ENCODE data around the gene CDKAL1.

Gene CDKAL1

GRCh38 chr6:21102201-21102600, 567.9 kb downstream of the CDKAL1 start:
- no peak for DNase-seq (ENCODE audit: low read depth in 2 of 2)

- DNase-seq (ENCODE audit: low read depth in 2 of 2) = no peak
Observed at GRCh38 chr6:21102624-21103023, 568.4 kb downstream of the CDKAL1 start.

GRCh38 chr6:21103626-21104224, 569.5 kb downstream of the CDKAL1 start:
- no peak for DNase-seq (ENCODE audit: low read depth in 2 of 2)

DNA sequence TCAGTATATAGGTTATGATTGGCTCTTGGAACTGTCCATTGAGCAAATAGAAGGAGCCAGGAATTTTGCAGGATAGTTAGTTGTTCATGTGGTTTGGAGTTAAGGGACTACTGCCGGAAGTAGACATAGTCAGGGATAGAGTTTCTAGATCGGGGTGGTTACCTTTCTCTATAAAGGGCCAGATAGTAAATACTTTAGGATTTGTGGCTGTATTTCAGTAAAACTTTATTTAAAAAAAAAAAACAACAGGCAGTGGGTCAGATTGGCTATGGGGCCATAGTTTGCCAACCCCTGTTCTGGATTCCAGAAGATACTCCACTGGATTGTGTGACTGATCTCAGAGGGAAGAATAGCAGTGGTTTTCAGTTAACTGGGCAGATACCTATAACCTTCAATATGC, 570.0 kb downstream of the CDKAL1 start:
- DNase-seq (ENCODE audit: low read depth in 2 of 2) = no peak

- DNase-seq (ENCODE audit: low read depth in 2 of 2) = no peak
Observed at GRCh38 chr6:21107796-21108195, 573.5 kb downstream of the CDKAL1 start.

GRCh38 chr6:21109391-21110178, 575.3 kb downstream of the CDKAL1 start:
- DNase-seq (ENCODE audit: low read depth in 2 of 2) = no peak

- DNase-seq (ENCODE audit: low read depth in 2 of 2) = no peak
Observed at GRCh38 chr6:21110684-21111083, 576.4 kb downstream of the CDKAL1 start.

DNA sequence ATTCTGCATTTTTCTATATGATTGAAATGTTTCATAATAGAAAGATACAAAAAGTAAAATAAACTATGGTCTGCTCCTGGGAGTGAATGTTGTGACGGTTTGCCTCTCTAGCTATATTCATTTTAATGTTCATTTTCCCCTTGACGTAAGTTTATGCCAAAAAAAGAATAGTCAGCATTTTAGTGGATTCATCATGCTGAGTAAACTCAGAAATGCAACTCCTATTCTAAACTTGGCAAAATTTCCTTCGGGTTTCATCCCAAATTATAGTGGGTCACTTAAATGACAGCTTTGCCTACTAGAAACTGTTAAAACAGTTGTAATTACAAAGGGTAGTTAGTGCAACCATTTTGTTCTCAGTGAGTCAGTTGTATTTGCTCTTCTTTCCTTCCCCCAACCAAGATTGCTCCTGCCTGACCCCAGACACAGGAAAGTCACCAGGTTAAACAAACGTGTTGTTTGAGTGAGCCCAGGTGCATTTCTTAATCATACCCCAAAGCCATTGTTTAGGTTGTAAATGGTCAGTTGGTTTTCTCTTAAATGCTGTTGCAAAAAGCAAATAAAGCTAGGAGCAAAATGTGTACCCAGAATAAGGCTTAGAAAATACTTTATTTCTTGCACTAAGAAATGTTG, 577.0 kb downstream of the CDKAL1 start:
- DNase-seq (ENCODE audit: low read depth in 2 of 2) = no peak

DNA sequence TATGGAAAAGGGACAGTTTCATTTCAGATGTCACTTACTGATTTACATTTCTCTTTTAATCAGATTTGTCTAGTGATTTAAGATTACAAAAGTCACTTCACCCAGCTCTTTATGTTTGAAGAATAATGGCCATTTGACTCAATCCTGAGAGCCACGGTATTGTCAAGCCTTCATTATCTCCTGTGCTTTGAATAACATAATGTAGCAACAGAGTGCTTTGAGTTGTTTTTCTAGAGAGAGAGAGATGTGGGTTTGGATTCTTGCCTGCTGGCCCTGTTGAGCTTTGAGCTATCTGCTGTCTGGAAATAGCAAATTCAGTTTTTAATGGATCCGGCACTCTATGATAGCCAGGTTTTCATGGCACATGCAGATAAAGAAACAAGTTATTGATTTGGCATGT, 580.9 kb downstream of the CDKAL1 start:
- no peak for DNase-seq (ENCODE audit: low read depth in 2 of 2)

- no peak for DNase-seq (ENCODE audit: low read depth in 2 of 2)
Observed at GRCh38 chr6:21116736-21117135, 582.5 kb downstream of the CDKAL1 start.

DNA sequence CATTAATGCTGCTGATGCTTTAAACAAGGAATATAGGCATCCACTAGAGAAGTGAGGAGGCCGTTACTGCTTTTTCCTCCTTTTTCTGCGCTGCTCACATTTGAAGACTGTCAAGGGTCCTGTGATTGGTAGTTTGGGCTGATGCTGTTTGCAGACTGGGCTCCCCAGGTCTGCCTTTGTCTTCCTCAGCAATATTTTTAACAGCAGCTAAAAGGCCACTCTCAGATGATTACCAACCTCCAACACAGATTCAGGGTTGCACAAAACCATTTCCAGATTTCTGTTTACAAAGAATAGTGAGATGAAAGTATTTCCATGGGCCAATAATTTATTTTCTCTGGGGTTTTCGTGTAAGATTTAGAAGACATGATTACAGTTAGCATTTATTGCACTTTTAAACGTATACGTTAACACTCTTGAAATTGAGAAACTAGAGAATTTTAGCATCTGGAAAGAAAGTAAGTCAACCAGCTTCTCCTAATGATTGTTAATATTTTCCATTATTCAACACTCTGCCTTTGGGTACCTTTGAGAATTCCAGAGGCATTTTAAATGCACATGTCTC, 584.0 kb downstream of the CDKAL1 start:
- no peak for DNase-seq (ENCODE audit: low read depth in 2 of 2)

DNA sequence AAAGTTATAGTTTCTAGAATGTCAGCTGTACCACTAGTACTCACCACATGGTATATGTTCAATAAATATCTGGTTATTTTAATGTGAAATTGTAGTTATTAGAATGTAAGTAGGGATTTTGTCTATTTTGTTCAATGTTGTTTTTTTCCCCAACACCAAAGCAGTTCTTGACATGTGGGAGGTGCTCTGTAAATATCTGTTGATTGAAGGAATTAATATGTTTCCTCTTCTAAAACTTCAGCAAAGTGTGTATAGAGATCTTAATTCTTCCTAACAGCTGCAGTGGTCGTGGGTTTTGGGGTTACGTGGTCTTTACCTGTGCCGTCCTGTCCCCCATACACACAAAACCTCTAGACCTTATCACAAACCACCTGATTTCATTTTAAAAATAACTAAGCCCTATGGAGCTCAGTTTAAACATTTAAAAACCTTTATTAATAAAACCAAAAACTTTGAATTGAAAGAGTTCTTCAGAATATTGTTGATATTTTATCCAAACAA, 587.4 kb downstream of the CDKAL1 start:
- no peak for DNase-seq (ENCODE audit: low read depth in 2 of 2)

DNA sequence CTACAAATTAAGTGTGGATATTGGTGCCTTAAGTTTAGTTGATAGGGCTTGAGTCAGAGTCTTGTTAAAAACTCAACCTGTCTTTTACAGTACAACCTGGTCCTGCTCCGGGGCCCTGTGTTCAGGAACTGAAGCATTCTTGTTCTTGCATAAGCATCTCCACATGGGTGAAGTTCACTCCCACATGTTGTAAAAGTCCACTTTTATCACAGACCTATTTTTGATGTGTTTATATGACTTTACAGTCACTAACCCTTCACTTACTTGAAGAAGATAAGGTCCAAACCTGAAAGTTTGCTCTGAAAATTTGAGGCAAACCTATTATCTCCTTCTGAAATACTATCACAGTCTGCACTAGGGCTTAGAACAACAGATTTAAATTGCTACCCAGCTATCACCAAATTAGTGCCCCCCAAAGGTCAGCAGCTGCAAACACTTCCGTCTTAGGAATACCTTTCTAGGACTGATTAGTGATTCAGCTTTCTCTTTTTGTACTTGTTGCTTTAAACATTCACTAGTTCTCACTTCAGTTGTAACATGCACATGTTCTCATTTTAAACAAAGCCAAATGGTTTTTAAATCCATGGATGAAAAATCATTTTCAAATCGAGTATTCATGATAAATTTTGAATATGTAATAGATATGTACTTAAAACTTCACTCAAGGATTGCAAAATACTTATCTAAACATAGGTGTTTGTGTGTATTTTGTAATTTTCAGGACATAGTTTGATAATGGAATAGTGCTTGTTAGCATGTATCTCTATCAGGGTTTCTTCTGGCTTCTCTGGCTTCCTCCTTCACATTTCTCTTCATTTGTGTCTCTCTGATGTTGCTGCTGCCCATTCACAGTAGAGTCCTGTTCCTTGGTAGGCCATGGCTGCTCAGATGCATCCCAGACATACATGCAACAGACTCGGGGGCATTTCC, 589.5 kb downstream of the CDKAL1 start:
- no peak for DNase-seq (ENCODE audit: low read depth in 2 of 2)

- no peak for DNase-seq (ENCODE audit: low read depth in 2 of 2)
Observed at GRCh38 chr6:21128601-21129000, 594.3 kb downstream of the CDKAL1 start.

DNA sequence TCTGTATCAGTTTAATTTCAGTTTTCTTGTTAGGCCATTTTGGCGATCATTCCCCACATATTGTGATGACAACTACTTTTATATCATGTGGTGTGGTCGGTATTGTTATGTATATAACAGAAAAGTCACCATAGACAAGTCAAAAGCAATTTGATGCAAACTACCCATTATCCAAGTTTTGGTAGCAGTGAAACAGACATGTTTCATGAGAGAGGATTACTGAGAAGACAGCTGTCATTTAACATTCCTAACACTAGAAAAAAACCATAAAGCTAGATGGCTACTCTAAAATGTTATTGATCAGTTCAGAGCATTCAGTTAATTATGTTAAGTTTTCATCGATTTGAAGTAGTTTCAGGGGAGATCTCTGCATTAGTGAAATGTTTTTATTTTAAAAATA, 597.1 kb downstream of the CDKAL1 start:
- no peak for DNase-seq (ENCODE audit: low read depth in 2 of 2)

- DNase-seq (ENCODE audit: low read depth in 2 of 2) = no peak
Observed at GRCh38 chr6:21132446-21132845, 598.2 kb downstream of the CDKAL1 start.

DNA sequence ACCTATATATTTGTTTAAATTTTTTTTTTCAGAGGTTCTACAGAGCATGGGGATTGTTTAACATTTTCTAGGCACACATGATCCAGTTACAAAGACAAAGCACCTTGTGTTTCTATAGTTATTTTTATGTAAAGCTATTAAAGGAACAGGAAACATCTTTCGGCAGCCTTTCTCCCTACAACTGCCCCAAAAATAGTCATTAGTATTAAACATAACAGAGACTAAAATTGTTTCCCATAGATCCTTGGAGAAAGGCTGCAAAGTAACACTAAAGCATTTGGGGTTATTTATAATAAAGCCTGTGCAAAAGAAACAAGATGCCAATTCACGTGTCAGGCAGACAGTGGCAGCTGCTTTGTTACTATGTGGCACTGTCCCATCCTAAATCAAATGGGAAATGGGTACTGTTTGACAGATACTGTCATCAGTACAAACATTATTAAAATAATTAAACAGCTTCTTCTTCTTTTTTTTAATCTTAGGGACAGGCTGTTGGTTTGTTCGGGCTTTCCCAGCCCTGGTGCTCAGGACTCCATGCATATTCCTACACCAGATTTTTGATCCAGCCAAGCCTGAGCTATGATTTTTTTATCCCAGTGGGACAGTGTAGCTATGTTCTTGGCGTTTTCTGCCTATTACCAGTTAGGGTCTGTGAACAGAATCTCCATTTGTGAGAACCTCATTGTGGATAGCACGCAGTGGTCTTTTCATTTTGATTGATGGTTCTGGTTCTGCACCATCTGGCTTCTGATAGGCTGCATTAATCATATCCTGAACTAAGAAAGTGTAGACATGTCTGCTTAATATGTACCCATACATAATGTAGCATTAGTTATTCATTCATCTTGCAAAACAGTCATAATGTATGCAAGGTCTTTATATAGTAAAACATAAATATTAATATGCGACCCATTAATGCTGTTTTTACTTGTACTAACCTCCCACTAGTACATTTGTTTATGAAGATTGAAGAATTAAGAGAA, 598.9 kb downstream of the CDKAL1 start:
- DNase-seq (ENCODE audit: low read depth in 2 of 2) = no peak

GRCh38 chr6:21133901-21134300, 599.6 kb downstream of the CDKAL1 start:
- DNase-seq (ENCODE audit: low read depth in 2 of 2) = no peak

- no peak for DNase-seq (ENCODE audit: low read depth in 2 of 2)
Observed at GRCh38 chr6:21134356-21134755, 600.1 kb downstream of the CDKAL1 start.

- DNase-seq (ENCODE audit: low read depth in 2 of 2) = no peak
Observed at GRCh38 chr6:21135484-21136013, 601.3 kb downstream of the CDKAL1 start.

Measured in stimulated activated CD8-positive, alpha-beta memory T cell treated with anti-CD3 and anti-CD28 coated beads, Interleukin-15, amount 100 ng/mL, for 48 hours (primary cell).